Renal pelvis (tissue), 4 donors: ENCODE data around the gene NUAK1. TPM values are rescaled to one million over a fixed set of nuclear protein-coding genes. Genes with fewer than 3 reads are reported as not detected.

Source experiments
- DNase-seq: peaks from one replicate; pipeline ENCODE4 v3.0.0-alpha.2; 2013
- polyA plus RNA-seq, 3 donors: library from polyadenylated mRNA; unstranded; fragments of 120-200 nt; gene quantifications; one replicate each; pipeline ENCODE4 v1.2.1, GENCODE V29; 2013; ENCODE audit not compliant: insufficient read length in 3 of 3

NUAK1 gene
- polyA plus RNA-seq, 3 donors: 9.7 to 11.9 (median 9.8) TPM

DNA sequence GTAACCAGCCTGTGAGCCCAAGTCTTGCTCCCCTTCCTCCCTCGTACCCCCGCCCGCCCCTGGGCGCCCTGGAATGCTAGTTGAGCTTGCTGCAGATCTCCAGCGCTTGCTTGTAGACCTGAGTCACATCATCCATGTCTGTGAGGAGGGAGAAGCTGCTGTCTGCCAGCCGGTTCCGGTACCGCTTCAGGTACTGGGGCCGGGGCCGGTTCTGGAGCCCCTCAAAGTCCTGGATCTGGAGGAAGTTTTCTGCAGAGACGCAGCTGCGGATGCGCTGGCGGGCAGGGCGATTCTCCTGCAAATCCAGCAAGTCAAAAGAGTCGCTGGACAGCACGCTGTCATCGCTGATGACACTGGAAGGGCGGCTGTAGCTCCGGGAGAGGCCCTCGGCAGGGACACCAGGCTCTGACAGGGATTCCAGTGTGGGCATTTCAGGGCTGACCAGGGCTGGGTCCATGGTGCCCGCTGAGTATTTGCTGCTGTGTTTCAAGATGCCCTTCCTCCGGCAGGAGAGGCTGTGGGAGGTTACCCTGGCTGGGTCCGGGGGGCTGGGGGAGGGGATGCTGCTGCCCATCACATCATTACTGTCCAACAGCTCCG lies 71.9 kb downstream of the NUAK1 start:
- DNase-seq: no peak

DNA sequence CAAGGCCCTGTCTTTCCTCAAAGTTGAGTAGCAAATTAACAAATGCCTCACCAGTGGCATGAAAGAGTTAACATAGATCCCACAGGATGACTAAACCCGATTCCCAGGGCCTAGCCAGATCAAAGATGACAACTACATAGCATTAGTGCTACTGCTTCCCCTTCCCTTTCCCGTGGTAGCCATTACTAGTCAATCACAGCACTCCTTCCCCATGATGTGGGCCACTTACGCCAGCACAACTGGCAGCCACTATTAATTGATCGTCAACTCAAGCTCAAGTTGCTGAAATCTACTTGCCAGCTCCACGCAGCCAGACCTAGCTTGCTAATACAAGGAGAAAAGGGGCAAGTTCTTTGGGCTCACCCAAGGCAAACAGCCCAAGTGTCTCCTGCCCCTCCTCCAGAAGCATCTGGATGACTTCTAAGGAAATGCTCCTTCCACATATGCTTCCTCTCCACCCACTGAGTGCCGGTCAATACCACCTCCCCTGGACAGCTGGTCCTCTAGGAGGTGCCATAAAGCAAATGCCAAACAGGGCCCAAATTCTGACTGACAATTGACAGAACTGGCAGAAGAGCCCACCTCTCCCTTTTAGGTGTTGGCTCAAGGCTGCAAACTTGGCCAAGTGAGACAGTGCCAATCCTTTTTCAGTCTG lies 72.6 kb downstream of the NUAK1 start:
- DNase-seq: no peak

- no peak for DNase-seq
These were observed 73.2 kb downstream of the NUAK1 start for GRCh38 chr12:106065506-106065905.

DNA sequence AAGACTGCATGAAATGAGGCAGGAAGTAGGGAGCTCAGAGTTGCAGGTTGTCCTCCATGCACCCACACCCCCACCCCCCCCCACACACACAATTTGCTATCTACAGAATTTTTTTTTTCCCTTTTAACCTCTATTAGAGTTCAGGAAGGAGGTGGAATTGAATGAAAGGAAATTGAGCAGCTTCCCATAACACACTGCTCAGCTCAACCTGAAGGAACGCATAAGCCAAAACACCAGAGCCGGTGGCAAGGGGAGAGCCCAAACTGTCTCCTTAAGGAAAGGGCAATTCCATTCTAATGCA lies 74.1 kb downstream of the NUAK1 start:
- DNase-seq: no peak

- no peak for DNase-seq
These were observed 74.7 kb downstream of the NUAK1 start for GRCh38 chr12:106063826-106064720.

- no peak for DNase-seq
These were observed 76.1 kb downstream of the NUAK1 start for GRCh38 chr12:106062693-106063092.

GRCh38 chr12:106058256-106059182 lies 80.2 kb downstream of the NUAK1 start:
- no peak for DNase-seq

DNA sequence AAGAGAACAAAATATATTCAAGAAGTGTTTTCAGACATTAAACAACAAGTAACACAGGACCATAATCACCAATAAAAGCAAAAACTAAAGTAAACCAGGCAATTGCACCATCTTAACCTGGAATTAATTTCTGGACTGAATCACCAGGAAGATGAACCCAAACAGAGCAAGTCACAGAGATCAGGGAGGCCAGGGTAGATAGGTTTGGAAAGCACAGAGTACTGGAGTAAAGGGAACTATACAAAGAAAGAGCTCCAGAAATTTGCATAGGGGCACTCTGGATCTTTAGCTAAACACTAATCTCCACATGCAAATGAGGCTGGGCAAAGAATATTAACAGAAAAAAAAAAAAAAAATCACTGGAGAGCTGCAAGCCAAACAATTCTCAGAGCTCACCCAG lies 84.7 kb downstream of the NUAK1 start:
- DNase-seq: no peak

DNA sequence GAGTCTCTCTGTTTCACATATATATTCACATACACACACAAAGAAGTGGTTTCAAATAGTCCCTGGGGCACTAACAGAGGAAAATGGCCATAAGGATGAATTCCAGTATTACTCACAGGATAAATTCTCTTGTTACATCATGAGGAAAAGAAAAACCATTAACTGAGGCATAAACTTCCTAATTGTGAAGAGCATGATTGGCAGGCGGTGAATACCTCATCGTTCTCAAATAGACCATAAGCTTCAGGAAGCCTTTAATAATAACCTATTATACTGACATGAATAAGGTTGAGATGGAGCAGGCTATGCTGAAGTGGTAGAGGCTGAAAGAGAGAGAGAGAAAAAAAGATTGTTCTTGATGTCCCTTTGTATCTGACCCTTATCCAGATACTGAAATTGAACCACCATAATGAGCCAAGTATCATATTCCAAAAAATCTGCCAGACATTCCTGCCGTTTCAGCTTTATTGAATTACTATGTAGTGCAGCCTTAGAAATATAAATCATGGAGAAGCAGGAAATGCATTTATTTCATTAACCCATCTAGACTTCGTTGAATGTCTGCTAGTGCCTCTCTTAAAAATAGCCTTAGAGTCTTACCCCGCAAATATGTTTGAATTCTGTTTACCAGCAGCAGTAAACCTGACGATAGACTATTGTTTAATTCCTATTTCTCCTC lies 86.8 kb downstream of the NUAK1 start:
- DNase-seq: no peak

- no peak for DNase-seq
These were observed 89.2 kb downstream of the NUAK1 start for GRCh38 chr12:106049546-106049945.

DNA sequence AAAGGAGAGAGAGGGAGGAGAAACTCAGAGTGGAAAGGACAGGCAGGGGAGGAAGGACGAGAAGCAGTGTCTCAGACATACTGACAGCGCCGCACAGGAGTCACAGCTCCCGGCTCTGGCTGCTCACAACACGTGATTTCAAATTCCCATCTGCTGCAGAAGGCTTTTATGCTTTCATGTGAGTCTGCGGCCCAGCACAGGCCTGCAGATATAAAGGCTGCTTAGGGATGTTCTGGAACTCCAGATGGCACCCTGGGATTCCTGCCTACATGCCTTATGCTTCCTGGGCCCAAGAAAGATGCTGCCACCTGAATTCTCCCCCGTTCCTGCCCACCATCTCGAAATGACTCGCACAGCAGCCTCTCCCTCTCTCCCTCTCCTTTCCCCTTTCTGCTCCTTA lies 89.6 kb downstream of the NUAK1 start:
- DNase-seq: no peak

DNA sequence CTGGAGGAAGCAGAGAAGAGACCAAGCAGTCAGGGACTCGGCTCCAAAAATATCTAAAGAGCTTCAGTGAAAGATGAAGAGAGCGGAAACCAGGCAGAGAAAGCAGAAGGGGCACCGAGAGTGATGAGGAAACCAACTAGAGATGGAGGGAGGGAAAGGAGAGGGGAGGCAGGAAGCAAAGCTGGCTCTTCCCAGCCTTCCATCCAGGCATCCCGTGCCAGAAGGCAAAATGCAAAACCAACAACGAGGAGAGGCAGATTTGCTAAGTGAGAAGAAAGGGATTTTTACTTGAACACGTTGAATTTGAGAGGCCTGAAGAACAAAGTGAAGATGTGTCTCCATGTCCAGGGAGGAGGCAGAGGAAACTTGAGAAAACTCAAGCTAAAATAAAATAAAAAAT lies 90.1 kb downstream of the NUAK1 start:
- DNase-seq: no peak

- DNase-seq: no peak
These were observed 90.7 kb downstream of the NUAK1 start for GRCh38 chr12:106048016-106048415.

GRCh38 chr12:106046947-106047346 lies 91.8 kb downstream of the NUAK1 start:
- no peak for DNase-seq

DNA sequence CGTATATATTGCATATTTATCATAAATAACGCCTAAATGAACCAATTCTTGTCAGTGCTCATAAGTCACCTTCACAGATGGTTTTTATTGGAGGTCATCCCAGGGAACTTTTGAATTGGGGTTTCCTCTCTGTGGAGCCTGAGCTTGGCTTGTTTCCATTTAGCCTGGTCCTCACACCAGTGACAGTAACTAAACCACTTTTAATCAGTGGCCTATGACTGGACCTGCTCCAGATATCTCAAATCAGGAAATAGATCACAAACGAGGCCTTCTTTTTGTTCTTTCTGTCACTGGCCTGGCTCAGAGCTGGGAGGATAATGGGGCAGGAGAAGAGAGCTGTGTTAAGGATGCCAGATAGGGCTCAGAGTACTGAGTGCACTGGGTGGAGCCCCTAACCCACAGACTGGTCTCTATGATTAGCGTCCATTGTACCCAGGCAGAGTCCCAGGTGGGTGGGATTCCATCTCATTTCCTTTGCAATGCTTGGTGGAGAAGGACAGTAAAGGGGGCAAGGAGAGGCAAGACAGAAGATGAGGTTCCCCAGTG lies 92.4 kb downstream of the NUAK1 start:
- no peak for DNase-seq

GRCh38 chr12:106045251-106045674 lies 93.5 kb downstream of the NUAK1 start:
- DNase-seq: no peak

DNA sequence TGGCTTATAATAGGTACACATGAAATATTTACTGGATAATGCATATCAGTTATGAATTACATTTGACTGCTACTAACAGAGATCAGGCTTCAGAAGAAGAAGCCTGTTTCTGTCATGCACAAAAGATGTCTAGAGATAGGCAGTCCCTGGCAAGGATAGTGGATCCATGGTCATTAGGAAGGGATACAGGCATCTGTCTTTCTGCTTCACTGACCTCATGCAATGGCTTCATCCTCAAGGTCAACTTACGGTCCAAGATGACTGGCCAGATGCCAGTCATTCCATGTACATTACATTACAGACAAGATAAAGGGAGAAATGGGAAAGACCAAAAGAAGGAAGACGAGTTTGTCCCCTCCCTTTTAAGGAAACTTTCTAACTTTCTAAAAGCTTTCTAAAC lies 94.0 kb downstream of the NUAK1 start:
- DNase-seq: no peak

GRCh38 chr12:106042037-106042436 lies 96.7 kb downstream of the NUAK1 start:
- DNase-seq: no peak

DNA sequence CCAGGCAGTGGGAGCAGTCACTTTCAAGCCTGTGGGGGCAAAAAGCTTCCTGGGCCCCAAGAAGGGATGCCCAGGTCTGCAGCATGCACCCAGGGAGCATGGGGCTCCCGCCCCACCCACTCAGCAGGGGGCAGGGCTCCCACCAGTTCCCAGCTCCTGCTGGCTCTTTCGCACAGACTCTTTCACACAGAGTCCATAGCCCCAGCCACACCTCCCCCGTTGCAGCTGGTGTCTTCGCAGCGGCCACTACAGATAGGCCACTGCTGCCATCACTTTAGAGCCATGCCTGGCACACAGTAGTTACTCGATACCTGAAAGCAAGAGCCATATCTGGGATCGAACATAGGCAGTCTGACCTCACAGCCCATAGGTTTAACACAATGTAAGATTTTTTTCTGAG lies 98.2 kb downstream of the NUAK1 start:
- no peak for DNase-seq

DNA sequence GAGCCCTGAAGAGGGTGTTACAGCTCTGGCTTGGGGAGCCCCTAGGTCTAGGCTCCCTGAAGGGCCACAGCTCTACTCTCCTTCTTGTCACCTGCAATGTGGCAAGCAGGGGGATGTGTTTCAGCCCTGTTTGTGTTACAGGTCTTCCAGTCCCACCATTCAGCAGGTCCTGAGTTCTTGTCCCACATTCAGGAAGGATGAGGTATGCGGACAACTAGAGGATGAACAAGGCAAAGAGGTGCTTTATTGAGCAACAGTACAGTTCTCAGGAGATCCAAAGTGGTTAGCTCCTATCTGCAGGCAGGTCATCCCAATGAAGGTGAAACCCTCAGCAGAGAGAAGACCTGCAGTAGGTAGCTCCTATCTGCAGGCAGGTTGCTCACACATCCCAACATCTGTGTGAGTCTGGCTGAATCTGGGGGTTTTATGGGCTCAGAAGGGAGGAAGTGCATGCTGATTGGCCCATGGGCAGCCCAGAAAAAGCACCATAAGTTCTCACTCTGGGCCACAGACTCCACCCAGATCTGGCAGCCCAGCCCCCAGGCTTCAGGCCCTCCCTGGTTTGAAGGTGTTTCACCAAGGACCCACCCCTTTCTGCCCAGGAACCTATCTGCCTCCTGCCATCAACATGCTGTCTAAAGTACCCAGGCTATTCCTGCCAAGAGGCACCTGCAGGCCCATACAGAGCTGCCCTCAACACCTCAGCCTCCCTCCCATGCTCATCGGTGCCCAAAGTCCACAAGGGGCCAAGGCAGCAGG lies 98.9 kb downstream of the NUAK1 start:
- no peak for DNase-seq
